Thyroid gland (tissue), 4 donors: ENCODE results near the gene ATP2A1.

Experiments
- POLR2A ChIP-seq, 2 donors: fragments of 450-650 bp; IDR thresholded peaks; one replicate each; pipeline ENCODE4 v1.6.1; 2017; ENCODE audit warnings: antibody characterized with exemption in 2 of 2, mild to moderate bottlenecking in 2 of 2, moderate library complexity in 1 of 2
- TF ChIP-seq, protein P1 (sequence below), 6 experiments: fragments of 200-600 bp in 3 of 6; fragments of 450-650 bp in 3 of 6; sonication (generic) in 3 of 6; IDR thresholded peaks; one replicate each; pipeline ENCODE4 v1.5.1; 2016 to 2019; ENCODE audit warnings: antibody characterized with exemption in 6 of 6, mild to moderate bottlenecking in 2 of 6, inconsistent platforms in 1 of 6, moderate library complexity in 1 of 6

DNA sequence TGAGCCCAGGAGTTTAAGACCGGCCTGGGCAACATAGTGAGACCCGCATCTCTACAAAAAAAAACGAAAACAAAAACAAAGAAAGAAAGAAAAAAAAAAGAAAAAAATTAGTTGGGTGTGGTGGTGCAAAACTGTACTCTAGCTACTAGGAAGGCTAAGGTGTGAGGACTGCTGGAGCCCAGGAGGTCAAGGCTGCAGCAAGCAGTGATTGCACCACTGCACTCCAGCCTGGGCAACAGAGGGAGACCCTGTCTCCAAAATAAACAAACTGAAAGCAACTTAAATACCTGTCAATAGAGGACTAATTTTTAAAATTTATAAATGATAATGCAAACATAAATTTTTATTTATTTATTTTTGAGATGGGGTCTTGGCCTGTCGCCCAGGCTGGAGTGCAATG lies 17.3 kb downstream of the ATP2A1 start:
- TF ChIP-seq, protein P1, sequence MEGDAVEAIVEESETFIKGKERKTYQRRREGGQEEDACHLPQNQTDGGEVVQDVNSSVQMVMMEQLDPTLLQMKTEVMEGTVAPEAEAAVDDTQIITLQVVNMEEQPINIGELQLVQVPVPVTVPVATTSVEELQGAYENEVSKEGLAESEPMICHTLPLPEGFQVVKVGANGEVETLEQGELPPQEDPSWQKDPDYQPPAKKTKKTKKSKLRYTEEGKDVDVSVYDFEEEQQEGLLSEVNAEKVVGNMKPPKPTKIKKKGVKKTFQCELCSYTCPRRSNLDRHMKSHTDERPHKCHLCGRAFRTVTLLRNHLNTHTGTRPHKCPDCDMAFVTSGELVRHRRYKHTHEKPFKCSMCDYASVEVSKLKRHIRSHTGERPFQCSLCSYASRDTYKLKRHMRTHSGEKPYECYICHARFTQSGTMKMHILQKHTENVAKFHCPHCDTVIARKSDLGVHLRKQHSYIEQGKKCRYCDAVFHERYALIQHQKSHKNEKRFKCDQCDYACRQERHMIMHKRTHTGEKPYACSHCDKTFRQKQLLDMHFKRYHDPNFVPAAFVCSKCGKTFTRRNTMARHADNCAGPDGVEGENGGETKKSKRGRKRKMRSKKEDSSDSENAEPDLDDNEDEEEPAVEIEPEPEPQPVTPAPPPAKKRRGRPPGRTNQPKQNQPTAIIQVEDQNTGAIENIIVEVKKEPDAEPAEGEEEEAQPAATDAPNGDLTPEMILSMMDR (IDR thresholded peaks at IDR 0.05): no peak
- TF ChIP-seq POLR2A (IDR thresholded peaks at IDR 0.05): no peak
